Panc1 (cell line): ENCODE data around the gene FERMT3. TPM values are rescaled to one million over a fixed set of nuclear protein-coding genes. Genes with fewer than 3 reads are reported as not detected.

ENCODE experiments used
- ATAC-seq: fragments of 200-7000 bp; cut with Tn5 transposase; 2 replicates; pipeline ENCODE4 v1.9.1; 2020; ENCODE audit warnings: mild to moderate bottlenecking, moderate library complexity
- BruUV-seq: library from RNA; stranded (reverse); fragments of 400-500 nt; replicated peaks from 2 replicates; lab custom pipeline; 2021; lab: Mats Ljungman, UMichigan
- CTCF ChIA-PET: fragments of 300-600 bp; sonication (Branson Sonifier 250); formaldehyde crosslinking; loops from one replicate; lab custom pipeline; 2022; ENCODE audit warnings: antibody characterized with exemption; lab: Charles Lee
- POLR2A ChIA-PET: fragments of 300-600 bp; sonication (Branson Sonifier 250); formaldehyde crosslinking; loops from one replicate; lab custom pipeline; 2022; ENCODE audit warnings: antibody characterized with exemption; lab: Charles Lee
- DNase-seq: peaks from one replicate; pipeline ENCODE4 v3.0.0-alpha.2; 2010; ENCODE audit warnings: low read depth, low spot score
- H3K27ac ChIP-seq: 2 replicates; pipeline ENCODE4 v1.5.1; 2011; ENCODE audit warnings: mild to moderate bottlenecking, low read length, inconsistent platforms
- H3K27me3 ChIP-seq: fragments of 200-500 bp; sonication (Bioruptor generic); 2 replicates; pipeline ENCODE4 v1.6.0; 2014; ENCODE audit warnings: low read length, inconsistent platforms; ENCODE audit not compliant: control insufficient read depth, insufficient read depth
- H3K36me3 ChIP-seq: fragments of 200-500 bp; sonication (Bioruptor generic); 2 replicates; pipeline ENCODE4 v1.5.1; 2014; ENCODE audit warnings: inconsistent platforms, mild to moderate bottlenecking, low read length, moderate library complexity; ENCODE audit not compliant: control insufficient read depth, insufficient read depth
- H3K4me1 ChIP-seq: 2 replicates; pipeline ENCODE4 v1.5.1; 2011; ENCODE audit warnings: inconsistent platforms, mild to moderate bottlenecking, low read length, moderate library complexity; ENCODE audit not compliant: control insufficient read depth, insufficient read depth
- H3K4me3 ChIP-seq, 2 experiments: 2 replicates each; pipeline ENCODE4 v1.5.1; 2011 to 2012; ENCODE audit warnings: low read depth in 2 of 2, low read length in 2 of 2, mild to moderate bottlenecking in 2 of 2, inconsistent platforms in 1 of 2, moderate library complexity in 1 of 2
- H3K9me3 ChIP-seq: fragments of 200-500 bp; sonication (Bioruptor generic); 2 replicates; pipeline ENCODE4 v1.5.1; 2014; ENCODE audit warnings: low read depth, mild to moderate bottlenecking, inconsistent platforms, low read length, moderate library complexity; ENCODE audit not compliant: control insufficient read depth, insufficient read depth
- POLR2AphosphoS5 ChIP-seq: IDR thresholded peaks from 2 replicates; pipeline ENCODE4 v1.6.1; 2012; ENCODE audit warnings: mild to moderate bottlenecking, low read depth, low read length, moderate library complexity
- REST ChIP-seq, 2 experiments: IDR thresholded peaks; 2 replicates each; pipeline ENCODE4 v1.6.1; 2011 to 2012; ENCODE audit warnings: low read depth in 2 of 2, control low read depth in 1 of 2, low read length in 1 of 2, mild to moderate bottlenecking in 1 of 2, moderate library complexity in 1 of 2; ENCODE audit not compliant: insufficient read depth in 1 of 2
- SIN3A ChIP-seq: IDR thresholded peaks from 2 replicates; pipeline ENCODE4 v1.6.1; 2012; ENCODE audit warnings: low read depth, mild to moderate bottlenecking, low read length, moderate library complexity, borderline replicate concordance; ENCODE audit not compliant: insufficient read depth
- TCF7L2 ChIP-seq: IDR thresholded peaks from 2 replicates; pipeline ENCODE4 v1.6.1; 2011; ENCODE audit warnings: mild to moderate bottlenecking, low read depth, low read length, inconsistent platforms
- in situ Hi-C: cut with HindIII; loops from 2 replicates; pipeline ENCODE4 v1.10.0; 2016; ENCODE audit warnings: low sequenced_read_pairs, low pct_unique_long_range_greater_than_20kb
- intact Hi-C: fragments of 100-400 bp; cut with micrococcal nuclease; formaldehyde crosslinking; loops from one replicate; pipeline ENCODE4 v1.10.0; 2022; ENCODE audit not compliant: unreplicated experiment
- total RNA-seq: library from RNA; stranded (reverse); gene quantifications from one replicate; pipeline ENCODE4 v1.2.1, GENCODE V29; 2021; ENCODE audit not compliant: unreplicated experiment
- TF ChIP-seq, protein P1 (sequence below): fragments of 450-650 bp; IDR thresholded peaks from 2 replicates; pipeline ENCODE4 v1.5.1; 2017; ENCODE audit warnings: mild to moderate bottlenecking

The FERMT3 gene
- total RNA-seq, 1 experiment from 2014 or later: 2.9 TPM

GRCh38 chr11:64229090-64229743, 22.7 kb downstream of the FERMT3 start:
- TF ChIP-seq REST (IDR thresholded peaks at IDR 0.05; ENCODE audit: insufficient read depth in 1 of 2, low read depth in 2 of 2, low read length in 1 of 2) (no peak), TCF7L2 (no peak), SIN3A (no peak), POLR2AphosphoS5 (no peak)
- TF ChIP-seq, protein P1, sequence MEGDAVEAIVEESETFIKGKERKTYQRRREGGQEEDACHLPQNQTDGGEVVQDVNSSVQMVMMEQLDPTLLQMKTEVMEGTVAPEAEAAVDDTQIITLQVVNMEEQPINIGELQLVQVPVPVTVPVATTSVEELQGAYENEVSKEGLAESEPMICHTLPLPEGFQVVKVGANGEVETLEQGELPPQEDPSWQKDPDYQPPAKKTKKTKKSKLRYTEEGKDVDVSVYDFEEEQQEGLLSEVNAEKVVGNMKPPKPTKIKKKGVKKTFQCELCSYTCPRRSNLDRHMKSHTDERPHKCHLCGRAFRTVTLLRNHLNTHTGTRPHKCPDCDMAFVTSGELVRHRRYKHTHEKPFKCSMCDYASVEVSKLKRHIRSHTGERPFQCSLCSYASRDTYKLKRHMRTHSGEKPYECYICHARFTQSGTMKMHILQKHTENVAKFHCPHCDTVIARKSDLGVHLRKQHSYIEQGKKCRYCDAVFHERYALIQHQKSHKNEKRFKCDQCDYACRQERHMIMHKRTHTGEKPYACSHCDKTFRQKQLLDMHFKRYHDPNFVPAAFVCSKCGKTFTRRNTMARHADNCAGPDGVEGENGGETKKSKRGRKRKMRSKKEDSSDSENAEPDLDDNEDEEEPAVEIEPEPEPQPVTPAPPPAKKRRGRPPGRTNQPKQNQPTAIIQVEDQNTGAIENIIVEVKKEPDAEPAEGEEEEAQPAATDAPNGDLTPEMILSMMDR: no peak
- BruUV-seq: TSS peak; percentile 70
- H3K27me3 ChIP-seq: no peaks in the 10 kb centered on the region
- H3K4me3 ChIP-seq: peak overlapping the region in 1 of 2 experiments; percentile 79; a peak in 2 of 4 replicates
- DNase-seq (no peak), ATAC-seq (no peak)
- peak overlapping the region; percentile 87 for H3K27ac ChIP-seq
- H3K9me3 ChIP-seq: no peaks in the 10 kb centered on the region
- in situ Hi-C loops: no loop called here
- ChIA-PET POLR2A (interaction anchor here (0.5 to 1.0 kb wide), 3 partner anchors 12 to 436 kb away, joined by 3 to 8 read pairs (median 4); no protein-coding TSS in a partner anchor), CTCF (no interaction called here)
- peaks cover 46% of the 10 kb centered on the region for H3K4me1 ChIP-seq
- H3K36me3 ChIP-seq: peaks cover 2% of the 10 kb centered on the region; the same call in 1 of the 2 replicates
- intact Hi-C loops: no loop called here

DNA sequence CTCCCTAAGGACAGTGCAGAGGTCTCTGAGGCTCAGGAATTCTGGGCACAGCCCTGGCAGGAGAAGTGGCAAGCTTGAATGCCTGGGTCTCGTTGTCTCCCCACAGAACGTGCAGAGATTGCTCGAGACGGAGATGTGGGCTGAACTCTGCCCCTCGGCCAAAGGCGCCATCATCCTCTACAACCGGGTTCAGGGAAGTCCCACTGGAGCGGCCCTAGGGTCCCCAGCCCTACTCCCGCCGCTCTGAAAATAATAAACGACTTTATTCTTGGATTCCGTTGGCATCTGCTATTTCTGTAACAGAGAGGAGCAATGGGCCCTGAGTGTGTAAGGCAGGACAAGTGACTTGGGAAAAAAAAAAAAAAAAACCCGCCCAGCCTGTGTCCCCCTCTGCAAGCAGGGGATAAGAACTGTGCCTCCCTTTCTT, 23.2 kb downstream of the FERMT3 start:
- no TSS peak for BruUV-seq
- CTCF ChIA-PET: interaction anchor here (0.7 kb wide), 1 partner anchor 248 kb away, joined by 3 read pairs; no protein-coding TSS in a partner anchor
- Histone ChIP-seq H3K27ac (peak overlapping the region; percentile 87), H3K4me3 (peak overlapping the region; percentile 68 to 79), H3K27me3 (no peaks in the 10 kb centered on the region), H3K9me3 (no peaks in the 10 kb centered on the region), H3K36me3 (peaks cover 2% of the 10 kb centered on the region; the same call in 1 of the 2 replicates), H3K4me1 (peaks cover 46% of the 10 kb centered on the region)
- no peak for DNase-seq
- in situ Hi-C loops (no loop called here), intact Hi-C loops (no loop called here)
- ATAC-seq: no peak
- POLR2A ChIA-PET: interaction anchor here (0.5 to 1.0 kb wide), 5 partner anchors 13 to 1307 kb away, joined by 3 to 8 read pairs (median 4); no protein-coding TSS in a partner anchor
- TF ChIP-seq REST (IDR thresholded peaks at IDR 0.05; ENCODE audit: insufficient read depth in 1 of 2, low read depth in 2 of 2, low read length in 1 of 2) (no peak), TCF7L2 (no peak), SIN3A (no peak), POLR2AphosphoS5 (no peak)
- TF ChIP-seq, protein P1: no peak
